Left renal pelvis (tissue), 4 donors: ENCODE results near the gene SIPA1L3. TPM values are rescaled to one million over a fixed set of nuclear protein-coding genes. Genes with fewer than 3 reads are reported as not detected.

Source experiments
- DNase-seq, 4 donors: peaks; one replicate each; pipeline ENCODE4 v3.0.0-alpha.2; 2013; ENCODE audit warnings: low read depth in 4 of 4, low spot score in 3 of 4
- polyA plus RNA-seq, 4 donors: library from polyadenylated mRNA; unstranded; fragments of 120-200 nt; gene quantifications; one replicate each; pipeline ENCODE4 v1.2.1, GENCODE V29; 2013; ENCODE audit not compliant: insufficient read length in 4 of 4

The SIPA1L3 gene
- polyA plus RNA-seq, 4 donors = 12.7 to 24.7 (median 21.9) TPM

DNA sequence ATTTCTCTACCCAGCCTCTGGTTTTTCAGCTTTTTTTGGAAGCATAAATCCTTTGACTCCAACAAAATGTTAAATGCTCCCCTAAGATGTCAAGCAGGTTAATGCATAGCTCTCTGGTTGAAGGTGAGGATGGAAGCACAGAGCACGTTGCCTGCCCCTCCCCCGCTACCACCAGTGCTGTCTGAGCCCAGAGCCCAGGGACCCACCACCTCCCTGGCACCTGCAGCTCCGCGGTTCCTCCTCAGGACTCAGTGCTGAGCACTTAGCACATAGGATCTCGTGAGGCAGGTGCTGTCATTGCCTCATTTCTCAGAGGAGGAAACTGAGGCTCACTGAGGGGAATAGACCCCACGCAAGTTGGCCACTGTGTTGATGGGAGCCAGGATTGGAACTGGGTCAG lies 268.4 kb downstream of the SIPA1L3 start:
- no peak for DNase-seq

- DNase-seq = no peak
These were observed 273.1 kb downstream of the SIPA1L3 start for GRCh38 chr19:38180071-38180470.

- no peak for DNase-seq
These were observed 275.7 kb downstream of the SIPA1L3 start for GRCh38 chr19:38182536-38183210.

DNA sequence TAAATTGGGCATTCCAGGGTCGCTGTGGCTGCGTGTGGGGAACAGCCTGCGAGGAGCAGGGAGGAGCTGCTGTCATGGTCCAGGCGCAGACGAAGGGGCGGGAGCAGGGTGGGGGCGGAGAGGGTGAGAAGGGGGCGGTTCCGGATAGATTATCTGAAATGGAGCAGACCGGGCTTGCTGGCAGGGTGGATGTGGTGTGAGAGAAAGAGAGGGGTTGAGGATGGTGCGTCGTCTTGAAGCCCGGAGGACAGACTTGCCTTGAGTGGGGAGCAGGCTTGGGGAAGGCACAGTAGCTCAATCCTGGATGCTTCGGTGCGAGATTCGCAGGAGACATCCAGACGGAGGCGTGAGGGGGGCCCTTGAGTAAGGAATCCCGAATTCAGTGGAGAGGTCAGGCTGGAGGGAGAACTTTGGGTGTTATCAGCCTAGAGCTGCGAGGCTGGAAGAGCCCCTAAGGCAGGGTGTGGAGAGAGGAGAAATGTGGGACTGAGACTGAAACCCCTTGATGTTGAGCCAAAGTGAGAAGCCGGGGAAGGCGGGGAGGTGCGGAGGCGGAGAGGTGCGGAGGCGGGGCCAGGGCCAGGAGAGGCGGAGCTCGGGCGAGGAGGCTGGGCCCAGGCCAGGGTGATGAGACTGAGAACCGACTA lies 276.4 kb downstream of the SIPA1L3 start:
- DNase-seq = peak in 1 of 4 donors; percentile 4

GRCh38 chr19:38184815-38185214 lies 277.8 kb downstream of the SIPA1L3 start:
- no peak for DNase-seq

GRCh38 chr19:38185562-38185961 lies 278.6 kb downstream of the SIPA1L3 start:
- no peak for DNase-seq

DNA sequence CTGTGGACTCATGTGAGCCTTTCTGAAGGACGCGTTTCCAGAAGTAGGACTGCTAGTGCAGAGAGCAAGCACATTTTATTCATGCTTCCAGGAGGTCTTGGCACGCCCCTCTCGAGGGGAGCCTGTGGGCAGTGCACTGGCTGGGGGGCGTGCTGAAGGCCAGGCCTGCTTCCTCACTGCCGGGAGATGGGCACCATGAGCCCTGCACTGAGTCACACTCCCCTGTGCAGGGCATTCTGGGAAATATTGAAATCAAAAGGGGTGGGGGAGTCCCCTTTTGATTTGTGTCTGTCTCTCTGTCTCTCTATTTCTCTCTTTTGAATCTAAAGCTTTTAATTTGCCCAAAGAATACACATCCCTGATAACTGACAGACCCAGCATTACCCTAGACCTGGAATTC lies 283.1 kb downstream of the SIPA1L3 start:
- DNase-seq = no peak

DNA sequence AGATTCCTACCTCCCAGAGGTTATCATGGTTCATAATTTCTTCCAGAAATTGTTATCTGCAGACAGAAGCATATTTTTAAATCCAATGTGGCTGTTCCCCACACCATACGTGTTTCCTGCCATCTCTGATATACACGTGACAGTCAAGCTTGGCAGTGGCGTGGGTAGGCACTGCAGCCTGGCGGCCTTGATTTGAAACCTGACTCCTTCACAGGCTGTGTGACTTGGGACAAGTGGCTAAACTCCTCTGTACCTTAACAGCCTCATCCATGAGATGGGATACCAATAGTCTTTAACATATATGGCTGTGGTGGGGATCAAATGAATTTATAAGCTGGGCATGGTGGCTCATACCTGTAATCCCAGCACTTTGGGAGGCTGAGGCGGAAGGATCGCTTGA lies 283.8 kb downstream of the SIPA1L3 start:
- DNase-seq = no peak

DNA sequence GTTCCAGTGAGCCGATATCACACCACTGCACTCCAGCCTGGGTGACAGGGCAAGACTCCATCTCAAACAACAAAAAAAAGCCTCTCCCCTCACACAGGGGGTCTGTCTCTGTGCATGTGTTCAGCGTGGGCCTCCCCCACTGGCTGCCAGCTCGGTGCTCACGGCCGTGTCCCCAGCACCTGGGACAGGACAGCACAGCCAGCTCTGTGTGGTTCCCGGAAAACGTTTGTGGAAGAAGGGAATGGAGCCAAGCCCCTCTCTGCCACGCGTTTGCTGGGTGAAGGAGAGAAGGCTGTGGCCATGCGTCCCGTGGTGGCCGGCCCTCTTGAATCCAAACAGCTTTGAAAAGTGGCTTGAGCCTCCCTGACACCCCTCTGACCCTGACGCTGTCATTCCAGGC lies 284.7 kb downstream of the SIPA1L3 start:
- DNase-seq = no peak

DNA sequence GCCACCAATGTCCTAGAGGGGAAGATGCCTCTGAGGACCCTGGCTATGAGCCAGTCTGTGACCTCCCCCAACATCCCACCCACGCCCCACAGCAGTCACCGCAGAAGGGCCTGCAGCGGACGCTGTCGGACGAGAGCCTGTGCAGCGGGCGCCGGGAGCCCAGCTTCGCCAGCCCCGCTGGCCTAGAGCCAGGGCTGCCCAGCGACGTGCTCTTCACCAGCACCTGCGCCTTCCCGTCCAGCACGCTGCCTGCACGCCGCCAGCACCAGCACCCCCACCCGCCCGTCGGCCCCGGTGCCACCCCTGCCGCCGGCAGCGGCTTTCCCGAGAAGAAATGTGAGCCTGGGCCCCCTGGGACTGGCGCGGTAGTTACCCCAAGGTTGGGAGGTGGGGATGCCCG lies 286.4 kb downstream of the SIPA1L3 start:
- no peak for DNase-seq

- no peak for DNase-seq
These were observed 287.2 kb downstream of the SIPA1L3 start for GRCh38 chr19:38194061-38194701.

DNA sequence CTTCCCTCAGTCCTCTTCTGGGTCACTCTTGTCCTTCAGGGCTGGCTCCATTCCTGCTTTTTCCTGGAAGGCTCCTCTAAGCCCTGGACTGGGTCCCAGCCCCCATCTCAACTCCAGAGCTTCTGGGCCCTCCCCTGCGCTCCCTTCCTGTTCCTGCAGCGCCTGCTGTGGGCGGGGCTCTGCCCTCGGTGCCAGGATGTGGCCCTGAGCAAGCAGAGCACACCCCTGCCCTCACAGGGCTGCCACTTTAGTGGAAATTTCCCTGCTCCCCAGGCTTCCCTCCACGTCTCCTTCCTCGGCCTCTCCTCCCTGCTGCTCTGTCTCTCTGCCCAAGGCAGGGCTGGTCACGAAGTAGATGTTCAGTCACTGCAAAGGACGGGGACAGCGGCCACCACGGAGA lies 288.2 kb downstream of the SIPA1L3 start:
- no peak for DNase-seq

GRCh38 chr19:38196245-38196837 lies 289.3 kb downstream of the SIPA1L3 start:
- no peak for DNase-seq

- no peak for DNase-seq
These were observed 290.1 kb downstream of the SIPA1L3 start for GRCh38 chr19:38196948-38197656.

DNA sequence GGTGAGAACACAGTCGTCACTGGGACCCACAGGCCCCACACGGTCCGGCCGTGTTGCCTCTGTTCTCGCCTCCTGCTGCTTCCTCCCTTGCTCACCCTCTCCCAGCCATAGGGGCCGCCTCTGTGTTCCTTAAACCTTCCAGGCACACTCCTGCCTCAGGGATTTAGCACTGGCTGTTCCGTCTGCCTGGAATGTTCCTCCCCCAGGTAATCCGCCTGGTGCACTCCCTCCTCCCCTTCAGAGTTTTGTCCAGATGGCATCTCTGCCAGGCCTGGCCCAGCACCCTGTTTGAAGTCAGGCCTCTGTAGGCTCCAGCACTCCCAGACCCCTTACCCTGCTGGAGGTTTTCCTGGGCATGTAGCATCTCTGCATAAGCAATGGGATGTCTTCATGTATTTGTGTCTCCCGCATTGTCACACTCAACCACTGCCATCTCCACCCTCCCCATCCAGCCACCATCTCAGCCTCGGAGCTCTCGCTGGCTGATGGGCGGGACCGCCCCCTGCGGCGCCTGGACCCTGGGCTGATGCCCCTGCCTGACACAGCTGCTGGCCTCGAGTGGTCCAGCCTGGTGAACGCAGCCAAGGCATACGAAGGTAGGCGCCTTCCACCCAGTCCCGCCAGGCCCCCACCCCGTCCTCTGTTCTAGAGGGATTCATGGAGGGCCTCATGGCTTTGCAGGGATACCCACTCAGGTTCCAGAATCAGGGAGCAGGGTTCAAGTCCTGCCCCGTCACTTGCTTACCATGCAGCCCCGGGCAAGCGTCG lies 291.1 kb downstream of the SIPA1L3 start:
- no peak for DNase-seq

GRCh38 chr19:38199340-38199739 lies 292.3 kb downstream of the SIPA1L3 start:
- DNase-seq = no peak

DNA sequence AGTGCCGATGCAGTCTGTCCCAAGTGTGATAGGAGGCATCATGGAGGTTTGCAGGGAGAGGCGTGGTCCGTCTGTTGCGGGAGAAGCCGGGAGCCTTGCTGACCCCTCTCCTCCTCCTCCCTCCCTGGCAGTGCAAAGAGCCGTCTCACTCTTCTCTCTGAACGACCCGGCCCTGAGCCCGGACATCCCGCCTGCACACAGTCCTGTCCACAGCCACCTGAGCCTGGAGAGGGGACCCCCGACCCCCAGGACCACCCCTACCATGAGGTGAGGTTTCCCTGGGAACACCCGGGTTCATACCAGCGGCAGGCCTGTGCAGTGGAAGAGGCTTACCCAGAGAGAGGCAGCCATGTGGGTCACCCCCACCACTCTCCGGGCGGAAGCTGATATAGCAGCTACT lies 294.7 kb downstream of the SIPA1L3 start:
- no peak for DNase-seq

GRCh38 chr19:38202504-38202903 lies 295.5 kb downstream of the SIPA1L3 start:
- DNase-seq = no peak

DNA sequence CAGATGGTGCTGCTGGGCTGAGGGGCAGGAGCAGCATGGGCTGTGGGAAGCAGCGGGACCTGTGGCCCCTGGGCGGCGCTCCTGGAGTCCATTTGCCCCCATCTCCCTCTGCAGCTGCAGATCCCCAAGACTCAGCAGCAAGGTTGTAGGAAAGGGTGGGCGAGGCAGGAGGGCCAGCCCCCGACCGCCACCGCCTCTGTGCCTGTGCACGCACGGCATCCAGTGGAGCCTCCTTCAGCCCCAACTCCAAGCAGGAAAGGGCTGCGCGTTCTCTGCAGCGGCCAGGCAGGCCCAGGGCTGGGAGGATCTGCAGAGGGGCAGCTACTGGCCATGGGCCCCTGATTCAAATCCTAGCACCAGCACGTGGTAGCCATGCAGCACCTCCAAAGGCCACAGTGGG lies 296.2 kb downstream of the SIPA1L3 start:
- DNase-seq = no peak

- no peak for DNase-seq
These were observed 297.1 kb downstream of the SIPA1L3 start for GRCh38 chr19:38204096-38204495.
